ENCODE measurements around the gene PFKL.

DNA sequence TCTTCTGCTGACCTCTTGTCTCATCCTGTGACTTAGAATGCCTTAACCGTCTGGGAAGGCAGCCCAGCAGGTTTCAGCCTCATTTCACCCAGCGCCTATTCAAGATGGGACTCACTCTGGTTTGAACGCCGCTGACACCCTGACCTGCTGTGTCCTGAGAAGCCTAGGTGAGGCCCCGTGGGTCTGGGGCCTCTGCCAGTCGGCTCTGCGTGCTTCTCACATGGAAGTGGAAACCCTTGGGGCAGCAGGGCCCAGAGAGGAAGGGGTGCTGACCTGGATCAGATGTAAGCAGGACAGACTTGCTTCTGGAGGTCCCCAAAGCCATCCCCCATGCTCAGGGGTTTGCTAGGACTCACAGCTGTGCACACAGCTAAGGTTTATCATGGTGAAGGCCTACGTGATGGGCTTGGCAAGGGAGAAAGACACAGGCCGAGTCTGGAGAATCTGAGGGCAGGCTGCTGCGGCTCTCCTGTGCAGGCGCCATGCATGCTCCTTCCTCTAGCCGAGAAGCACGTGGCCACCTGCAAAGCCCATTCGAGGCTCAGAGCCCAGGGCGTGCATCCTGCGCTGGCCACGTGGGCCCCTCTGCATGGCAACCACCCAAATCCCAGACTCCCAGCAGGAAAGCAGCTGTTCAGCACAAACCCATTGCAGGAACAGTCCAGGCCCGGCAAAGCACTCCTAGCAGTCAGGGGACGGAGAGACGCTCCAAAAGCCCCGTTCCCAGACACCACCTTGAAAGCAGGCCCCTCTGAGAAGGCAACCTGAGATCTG is 57.4 kb downstream of the PFKL start:
- TF ChIP-seq, protein P1, sequence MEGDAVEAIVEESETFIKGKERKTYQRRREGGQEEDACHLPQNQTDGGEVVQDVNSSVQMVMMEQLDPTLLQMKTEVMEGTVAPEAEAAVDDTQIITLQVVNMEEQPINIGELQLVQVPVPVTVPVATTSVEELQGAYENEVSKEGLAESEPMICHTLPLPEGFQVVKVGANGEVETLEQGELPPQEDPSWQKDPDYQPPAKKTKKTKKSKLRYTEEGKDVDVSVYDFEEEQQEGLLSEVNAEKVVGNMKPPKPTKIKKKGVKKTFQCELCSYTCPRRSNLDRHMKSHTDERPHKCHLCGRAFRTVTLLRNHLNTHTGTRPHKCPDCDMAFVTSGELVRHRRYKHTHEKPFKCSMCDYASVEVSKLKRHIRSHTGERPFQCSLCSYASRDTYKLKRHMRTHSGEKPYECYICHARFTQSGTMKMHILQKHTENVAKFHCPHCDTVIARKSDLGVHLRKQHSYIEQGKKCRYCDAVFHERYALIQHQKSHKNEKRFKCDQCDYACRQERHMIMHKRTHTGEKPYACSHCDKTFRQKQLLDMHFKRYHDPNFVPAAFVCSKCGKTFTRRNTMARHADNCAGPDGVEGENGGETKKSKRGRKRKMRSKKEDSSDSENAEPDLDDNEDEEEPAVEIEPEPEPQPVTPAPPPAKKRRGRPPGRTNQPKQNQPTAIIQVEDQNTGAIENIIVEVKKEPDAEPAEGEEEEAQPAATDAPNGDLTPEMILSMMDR (IDR thresholded peaks at IDR 0.05), result no peak
- TF ChIP-seq POLR2A (IDR thresholded peaks at IDR 0.05), result no peak

Measured in lower leg skin (tissue), 3 donors.